Measurements from ENCODE around the gene CTNND2.

Gene CTNND2

DNA sequence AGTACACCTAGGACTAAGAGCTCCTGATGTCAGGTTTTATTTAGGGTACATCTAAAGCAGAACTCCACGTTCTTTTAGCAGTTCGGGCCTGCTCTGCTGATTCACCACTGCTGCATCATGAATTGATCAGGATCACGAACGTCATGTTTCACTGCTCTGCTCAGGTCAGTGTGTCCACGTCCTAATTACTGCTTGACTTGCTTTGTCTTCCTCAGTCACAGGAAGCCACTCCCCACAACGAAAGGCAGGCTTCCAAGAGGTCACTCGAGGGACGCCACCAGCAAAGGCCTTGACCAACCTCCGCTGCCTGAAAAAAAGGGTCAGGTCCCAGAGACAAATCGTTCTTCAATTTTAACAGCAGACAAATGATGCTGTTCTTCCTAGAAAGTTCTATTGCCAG, 40.3 kb downstream of the CTNND2 start:
- Histone ChIP-seq H3F3A (ENCODE audit: insufficient read depth, low read length) (no peaks in the 10 kb centered on the region), H3K4me2 (ENCODE audit: low read depth, low read length) (no peak overlapping the region), H3K9me2 (replicated peaks; ENCODE audit: insufficient read depth, low read length) (no peaks in the 10 kb centered on the region), H3K4me3 (ENCODE audit: low read length) (no peak overlapping the region), H3K9me3 (replicated peaks; ENCODE audit: insufficient read depth, low read length) (no peaks in the 10 kb centered on the region), H3K27me3 (replicated peaks; ENCODE audit: insufficient read depth, low read length) (no peaks in the 10 kb centered on the region), H3K4me1 (ENCODE audit: low read length) (no peaks in the 10 kb centered on the region), H3K27ac (ENCODE audit: low read length) (no peak overlapping the region), H3K9ac (ENCODE audit: low read length) (no peak overlapping the region), H3K36me3 (replicated peaks; ENCODE audit: insufficient read depth, low read length) (no peaks in the 10 kb centered on the region), H3K79me2 (ENCODE audit: low read length) (no peaks in the 10 kb centered on the region), H2AFZ (ENCODE audit: low read length) (no peak overlapping the region), H4K20me1 (ENCODE audit: insufficient read depth, low read length) (no peaks in the 10 kb centered on the region)
- no peak for TF ChIP-seq EZH2 (optimal IDR thresholded peaks at IDR 0.05; ENCODE audit: low read depth, low read length)
- TF ChIP-seq, protein P1, sequence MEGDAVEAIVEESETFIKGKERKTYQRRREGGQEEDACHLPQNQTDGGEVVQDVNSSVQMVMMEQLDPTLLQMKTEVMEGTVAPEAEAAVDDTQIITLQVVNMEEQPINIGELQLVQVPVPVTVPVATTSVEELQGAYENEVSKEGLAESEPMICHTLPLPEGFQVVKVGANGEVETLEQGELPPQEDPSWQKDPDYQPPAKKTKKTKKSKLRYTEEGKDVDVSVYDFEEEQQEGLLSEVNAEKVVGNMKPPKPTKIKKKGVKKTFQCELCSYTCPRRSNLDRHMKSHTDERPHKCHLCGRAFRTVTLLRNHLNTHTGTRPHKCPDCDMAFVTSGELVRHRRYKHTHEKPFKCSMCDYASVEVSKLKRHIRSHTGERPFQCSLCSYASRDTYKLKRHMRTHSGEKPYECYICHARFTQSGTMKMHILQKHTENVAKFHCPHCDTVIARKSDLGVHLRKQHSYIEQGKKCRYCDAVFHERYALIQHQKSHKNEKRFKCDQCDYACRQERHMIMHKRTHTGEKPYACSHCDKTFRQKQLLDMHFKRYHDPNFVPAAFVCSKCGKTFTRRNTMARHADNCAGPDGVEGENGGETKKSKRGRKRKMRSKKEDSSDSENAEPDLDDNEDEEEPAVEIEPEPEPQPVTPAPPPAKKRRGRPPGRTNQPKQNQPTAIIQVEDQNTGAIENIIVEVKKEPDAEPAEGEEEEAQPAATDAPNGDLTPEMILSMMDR (IDR thresholded peaks at IDR 0.05; ENCODE audit: low read length) = no peak
- no peak for TF ChIP-seq EZH2phosphoT487 (IDR thresholded peaks at IDR 0.05; ENCODE audit: low read length)
- DNase-seq = no peak

GRCh38 chr5:11857391-11857790, 46.9 kb downstream of the CTNND2 start:
- Histone ChIP-seq H3K79me2 (ENCODE audit: low read length) (no peaks in the 10 kb centered on the region), H3K4me3 (ENCODE audit: low read length) (no peak overlapping the region), H4K20me1 (ENCODE audit: insufficient read depth, low read length) (no peaks in the 10 kb centered on the region), H3K9me3 (replicated peaks; ENCODE audit: insufficient read depth, low read length) (no peaks in the 10 kb centered on the region), H3K4me2 (ENCODE audit: low read depth, low read length) (no peak overlapping the region), H3F3A (ENCODE audit: insufficient read depth, low read length) (no peaks in the 10 kb centered on the region), H2AFZ (ENCODE audit: low read length) (no peak overlapping the region), H3K36me3 (replicated peaks; ENCODE audit: insufficient read depth, low read length) (no peaks in the 10 kb centered on the region), H3K9me2 (replicated peaks; ENCODE audit: insufficient read depth, low read length) (no peaks in the 10 kb centered on the region), H3K9ac (ENCODE audit: low read length) (no peak overlapping the region), H3K27me3 (replicated peaks; ENCODE audit: insufficient read depth, low read length) (no peaks in the 10 kb centered on the region), H3K4me1 (ENCODE audit: low read length) (no peaks in the 10 kb centered on the region), H3K27ac (ENCODE audit: low read length) (no peak overlapping the region)
- no peak for DNase-seq
- TF ChIP-seq, protein P1 (IDR thresholded peaks at IDR 0.05; ENCODE audit: low read length) = no peak
- no peak for TF ChIP-seq EZH2 (optimal IDR thresholded peaks at IDR 0.05; ENCODE audit: low read depth, low read length)

DNA sequence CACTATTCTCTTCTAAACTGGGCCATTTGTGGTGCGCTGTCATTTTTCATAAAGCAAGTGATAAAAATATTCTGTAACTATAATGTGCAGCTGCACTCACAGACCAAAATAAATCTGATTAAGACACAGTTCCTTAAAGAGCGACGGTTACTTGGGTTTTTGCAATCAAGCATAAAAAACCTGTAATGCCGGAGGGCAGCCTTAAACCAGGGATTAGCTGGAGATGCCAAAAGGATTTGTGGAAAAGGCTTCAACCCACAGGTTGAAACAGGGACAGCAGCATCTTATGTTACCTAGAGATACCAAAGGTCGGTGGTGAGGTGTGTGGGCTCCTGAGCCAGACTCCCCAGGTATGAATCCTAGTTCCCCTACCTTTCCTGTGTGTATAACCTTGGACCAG, 49.3 kb downstream of the CTNND2 start:
- Histone ChIP-seq H3K27me3 (replicated peaks; ENCODE audit: insufficient read depth, low read length) (no peaks in the 10 kb centered on the region), H3K9ac (ENCODE audit: low read length) (no peak overlapping the region), H3K9me3 (replicated peaks; ENCODE audit: insufficient read depth, low read length) (no peaks in the 10 kb centered on the region), H3K4me2 (ENCODE audit: low read depth, low read length) (no peak overlapping the region), H3K9me2 (replicated peaks; ENCODE audit: insufficient read depth, low read length) (no peaks in the 10 kb centered on the region), H3K36me3 (replicated peaks; ENCODE audit: insufficient read depth, low read length) (no peaks in the 10 kb centered on the region), H3K4me1 (ENCODE audit: low read length) (no peaks in the 10 kb centered on the region), H3K79me2 (ENCODE audit: low read length) (no peaks in the 10 kb centered on the region), H4K20me1 (ENCODE audit: insufficient read depth, low read length) (no peaks in the 10 kb centered on the region), H3K27ac (ENCODE audit: low read length) (no peak overlapping the region), H3K4me3 (ENCODE audit: low read length) (no peak overlapping the region), H2AFZ (ENCODE audit: low read length) (no peak overlapping the region), H3F3A (ENCODE audit: insufficient read depth, low read length) (no peaks in the 10 kb centered on the region)
- TF ChIP-seq, protein P1 (IDR thresholded peaks at IDR 0.05; ENCODE audit: low read length) = no peak
- no peak for DNase-seq

- Histone ChIP-seq H3K9me2 (replicated peaks; ENCODE audit: insufficient read depth, low read length) (no peaks in the 10 kb centered on the region), H3K79me2 (ENCODE audit: low read length) (no peaks in the 10 kb centered on the region), H2AFZ (ENCODE audit: low read length) (no peak overlapping the region), H3K27ac (ENCODE audit: low read length) (no peak overlapping the region), H4K20me1 (ENCODE audit: insufficient read depth, low read length) (no peaks in the 10 kb centered on the region), H3K4me1 (ENCODE audit: low read length) (no peaks in the 10 kb centered on the region), H3F3A (ENCODE audit: insufficient read depth, low read length) (no peaks in the 10 kb centered on the region), H3K9me3 (replicated peaks; ENCODE audit: insufficient read depth, low read length) (no peaks in the 10 kb centered on the region), H3K36me3 (replicated peaks; ENCODE audit: insufficient read depth, low read length) (no peaks in the 10 kb centered on the region), H3K9ac (ENCODE audit: low read length) (no peak overlapping the region), H3K4me2 (ENCODE audit: low read depth, low read length) (no peak overlapping the region), H3K4me3 (ENCODE audit: low read length) (no peak overlapping the region), H3K27me3 (replicated peaks; ENCODE audit: insufficient read depth, low read length) (no peaks in the 10 kb centered on the region)
- no peak for TF ChIP-seq EZH2phosphoT487 (IDR thresholded peaks at IDR 0.05; ENCODE audit: low read length)
- DNase-seq = no peak
Measured at GRCh38 chr5:11853796-11854195, 50.5 kb downstream of the CTNND2 start.
